ENCODE results near the gene EREG. TPM values are rescaled to one million over a fixed set of nuclear protein-coding genes. Genes with fewer than 3 reads are reported as not detected.

Gene EREG
- total RNA-seq, 1 experiment from 2014 or later, result 37.0 TPM

- H3K4me3 Mint-ChIP-seq (ENCODE audit: unreplicated experiment), result no peak overlapping the region
Measured at GRCh38 chr4:74387790-74388189, 22.8 kb downstream of the EREG start.

GRCh38 chr4:74389494-74389893, 24.5 kb downstream of the EREG start:
- Histone ChIP-seq H3K9me3 (no peaks in the 10 kb centered on the region), H3K36me3 (ENCODE audit: control insufficient read depth, insufficient read depth, low read length) (no peaks in the 10 kb centered on the region), H3K4me1 (no peaks in the 10 kb centered on the region), H3K4me3 (ENCODE audit: low read depth, low read length) (no peak overlapping the region), H3K27me3 (replicated peaks; ENCODE audit: control insufficient read depth, insufficient read depth, low read length) (no peaks in the 10 kb centered on the region)
- TF ChIP-seq CTCF (IDR thresholded peaks at IDR 0.05; ENCODE audit: insufficient read depth in 1 of 2, low read depth in 1 of 2, low read length in 1 of 2, severe bottlenecking in 1 of 2, unreplicated experiment in 1 of 2), result no peak
- no TSS peak for BruUV-seq (replicated peaks)
- ChIA-PET POLR2A (no interaction called here), CTCF (no interaction called here)
- H3K4me3 Mint-ChIP-seq (ENCODE audit: unreplicated experiment), result no peak overlapping the region
- intact Hi-C loops (cut with micrococcal nuclease; ENCODE audit: unreplicated experiment), result no loop called here
- H3K27me3 Mint-ChIP-seq (ENCODE audit: insufficient read depth, unreplicated experiment), result no peaks in the 10 kb centered on the region
- H3K4me1 Mint-ChIP-seq (ENCODE audit: low read depth, unreplicated experiment), result peaks cover 4% of the 10 kb centered on the region
- peaks cover 39% of the 10 kb centered on the region for H3K36me3 Mint-ChIP-seq (ENCODE audit: insufficient read depth, unreplicated experiment)
- H3K9me3 Mint-ChIP-seq (ENCODE audit: unreplicated experiment), result no peaks in the 10 kb centered on the region
- no peak for DNase-seq
- no peak overlapping the region for H3K27ac Mint-ChIP-seq (ENCODE audit: unreplicated experiment)

More at GRCh38 chr4:74387790-74388189, 22.8 kb downstream of the EREG start:
- no TSS peak for BruUV-seq (replicated peaks)
- ChIA-PET POLR2A (no interaction called here), CTCF (no interaction called here)
- intact Hi-C loops (cut with micrococcal nuclease; ENCODE audit: unreplicated experiment), result no loop called here
- no peaks in the 10 kb centered on the region for H3K9me3 ChIP-seq
- Mint-ChIP-seq H3K27ac (ENCODE audit: unreplicated experiment) (no peak overlapping the region), H3K4me1 (ENCODE audit: low read depth, unreplicated experiment) (no peaks in the 10 kb centered on the region), H3K27me3 (ENCODE audit: insufficient read depth, unreplicated experiment) (no peaks in the 10 kb centered on the region), H3K9me3 (ENCODE audit: unreplicated experiment) (no peaks in the 10 kb centered on the region), H3K36me3 (ENCODE audit: insufficient read depth, unreplicated experiment) (peaks cover 44% of the 10 kb centered on the region)
- H3K4me1 ChIP-seq, result no peaks in the 10 kb centered on the region
- DNase-seq, result no peak
- no peaks in the 10 kb centered on the region for H3K27me3 ChIP-seq (replicated peaks; ENCODE audit: control insufficient read depth, insufficient read depth, low read length)
- H3K4me3 ChIP-seq (ENCODE audit: low read depth, low read length), result no peak overlapping the region
- no peaks in the 10 kb centered on the region for H3K36me3 ChIP-seq (ENCODE audit: control insufficient read depth, insufficient read depth, low read length)
- no peak for TF ChIP-seq CTCF (IDR thresholded peaks at IDR 0.05; ENCODE audit: insufficient read depth in 1 of 2, low read depth in 1 of 2, low read length in 1 of 2, severe bottlenecking in 1 of 2, unreplicated experiment in 1 of 2)

- Histone ChIP-seq H3K4me1 (no peaks in the 10 kb centered on the region), H3K27me3 (replicated peaks; ENCODE audit: control insufficient read depth, insufficient read depth, low read length) (no peaks in the 10 kb centered on the region), H3K4me3 (ENCODE audit: low read depth, low read length) (no peak overlapping the region), H3K36me3 (ENCODE audit: control insufficient read depth, insufficient read depth, low read length) (no peaks in the 10 kb centered on the region), H3K9me3 (no peaks in the 10 kb centered on the region)
- Mint-ChIP-seq H3K9me3 (ENCODE audit: unreplicated experiment) (no peaks in the 10 kb centered on the region), H3K27me3 (ENCODE audit: insufficient read depth, unreplicated experiment) (no peaks in the 10 kb centered on the region), H3K27ac (ENCODE audit: unreplicated experiment) (no peak overlapping the region), H3K36me3 (ENCODE audit: insufficient read depth, unreplicated experiment) (peaks cover 36% of the 10 kb centered on the region), H3K4me1 (ENCODE audit: low read depth, unreplicated experiment) (peaks cover 5% of the 10 kb centered on the region), H3K4me3 (ENCODE audit: unreplicated experiment) (no peak overlapping the region)
- DNase-seq, result no peak
- intact Hi-C loops (cut with micrococcal nuclease; ENCODE audit: unreplicated experiment), result no loop called here
- POLR2A ChIA-PET, result no interaction called here
- CTCF ChIA-PET, result no interaction called here
- BruUV-seq (replicated peaks), result no TSS peak
- TF ChIP-seq CTCF (IDR thresholded peaks at IDR 0.05; ENCODE audit: insufficient read depth in 1 of 2, low read depth in 1 of 2, low read length in 1 of 2, severe bottlenecking in 1 of 2, unreplicated experiment in 1 of 2), result no peak
Measured at GRCh38 chr4:74390677-74391076, 25.7 kb downstream of the EREG start.
